IMR-90 (cell line): ENCODE measurements around the gene CSGALNACT2. TPM values are rescaled to one million over a fixed set of nuclear protein-coding genes. Genes with fewer than 3 reads are reported as not detected.

ENCODE experiments used
- ATAC-seq: fragments of 200-7000 bp; cut with Tn5 transposase; 2 replicates; pipeline ENCODE4 v1.9.1; 2020; ENCODE audit warnings: low read depth, mild to moderate bottlenecking, moderate library complexity
- BruUV-seq: library from RNA; stranded (reverse); fragments of 400-500 nt; replicated peaks from 2 replicates; lab custom pipeline; 2021; lab: Mats Ljungman, UMichigan
- CTCF ChIA-PET: fragments of 300-600 bp; formaldehyde crosslinking; extraction: SDS; loops from one replicate; lab custom pipeline; 2021; ENCODE audit warnings: antibody characterized with exemption; lab: Yijun Ruan, JAX
- POLR2A ChIA-PET: fragments of 300-600 bp; sonication (Branson Sonifier 250); formaldehyde crosslinking; loops from one replicate; lab custom pipeline; 2022; ENCODE audit warnings: antibody characterized with exemption; ENCODE audit not compliant: unreplicated experiment; lab: Charles Lee
- DNase-seq: peaks from one replicate; pipeline ENCODE4 v3.0.0; 2013
- H2AFZ ChIP-seq: replicated peaks from 2 replicates; pipeline ENCODE3; 2013; ENCODE audit warnings: low read length, mild to moderate bottlenecking; ENCODE audit not compliant: poor library complexity
- H2AK5ac ChIP-seq: 2 replicates; pipeline ENCODE4 v1.6.1; 2013; ENCODE audit warnings: low read depth, low read length, inconsistent platforms
- H2AK9ac ChIP-seq: replicated peaks from 2 replicates; pipeline ENCODE3; 2013; ENCODE audit warnings: mild to moderate bottlenecking, low read depth, low read length, moderate library complexity; ENCODE audit not compliant: poor library complexity
- H2BK120ac ChIP-seq: 2 replicates; pipeline ENCODE4 v1.6.1; 2013; ENCODE audit warnings: low read depth, low read length, inconsistent platforms
- H2BK15ac ChIP-seq: 3 replicates; pipeline ENCODE4 v1.6.1; 2013; ENCODE audit warnings: low read depth, low read length, inconsistent platforms
- H2BK20ac ChIP-seq: 2 replicates; pipeline ENCODE4 v1.6.1; 2013; ENCODE audit warnings: low read depth, mild to moderate bottlenecking, inconsistent platforms, low read length, moderate library complexity
- H2BK5ac ChIP-seq: 2 replicates; pipeline ENCODE4 v1.6.1; 2013; ENCODE audit warnings: mild to moderate bottlenecking, low read depth, low read length, inconsistent platforms; ENCODE audit not compliant: poor library complexity, severe bottlenecking
- H3K14ac ChIP-seq: replicated peaks from 2 replicates; pipeline ENCODE4 v1.6.1; 2013; ENCODE audit warnings: low read depth, low read length, inconsistent platforms
- H3K18ac ChIP-seq: 2 replicates; pipeline ENCODE4 v1.6.1; 2013; ENCODE audit warnings: low read depth, low read length, control low read depth
- H3K23ac ChIP-seq: 2 replicates; pipeline ENCODE4 v1.6.1; 2013; ENCODE audit warnings: low read depth, low read length, inconsistent platforms
- H3K27ac ChIP-seq: 2 replicates; pipeline ENCODE4 v1.5.1; 2013; ENCODE audit warnings: mild to moderate bottlenecking, control low read depth, low read length; ENCODE audit not compliant: insufficient read depth
- H3K27me3 ChIP-seq: 2 replicates; pipeline ENCODE4 v1.6.1; 2013; ENCODE audit warnings: low read length; ENCODE audit not compliant: control insufficient read depth, insufficient read depth
- H3K36me3 ChIP-seq: 2 replicates; pipeline ENCODE4 v1.6.1; 2013; ENCODE audit warnings: low read length, mixed read lengths; ENCODE audit not compliant: control insufficient read depth, insufficient read depth
- H3K4ac ChIP-seq: 2 replicates; pipeline ENCODE4 v1.6.1; 2013; ENCODE audit warnings: low read depth, low read length, inconsistent platforms
- H3K4me1 ChIP-seq: 2 replicates; pipeline ENCODE4 v1.6.1; 2013; ENCODE audit warnings: low read length, mixed read lengths; ENCODE audit not compliant: control insufficient read depth, insufficient read depth
- H3K4me2 ChIP-seq: 2 replicates; pipeline ENCODE4 v1.6.1; 2013; ENCODE audit warnings: low read depth, mild to moderate bottlenecking, control low read depth, low read length, moderate library complexity
- H3K4me3 ChIP-seq: 2 replicates; pipeline ENCODE4 v1.5.1; 2013; ENCODE audit warnings: low read depth, mild to moderate bottlenecking, control low read depth, low read length, moderate library complexity; ENCODE audit not compliant: insufficient read depth
- H3K56ac ChIP-seq: 2 replicates; pipeline ENCODE4 v1.6.1; 2013; ENCODE audit warnings: low read length, inconsistent platforms; ENCODE audit not compliant: insufficient read depth; ENCODE audit errors: extremely low read depth
- H3K79me1 ChIP-seq, 2 experiments: 2 replicates each; pipeline ENCODE4 v1.6.1; 2013; ENCODE audit warnings: low read length in 2 of 2, inconsistent platforms in 1 of 2, low read depth in 1 of 2
- H3K9ac ChIP-seq: 2 replicates; pipeline ENCODE4 v1.6.1; 2013; ENCODE audit warnings: low read depth, low read length, control low read depth
- H3K9me1 ChIP-seq: 2 replicates; pipeline ENCODE4 v1.6.1; 2013; ENCODE audit warnings: low read length, inconsistent platforms; ENCODE audit not compliant: insufficient read depth
- H3K9me3 ChIP-seq: 2 replicates; pipeline ENCODE4 v1.6.1; 2013; ENCODE audit warnings: low read length; ENCODE audit not compliant: control insufficient read depth, insufficient read depth
- H4K20me1 ChIP-seq: 2 replicates; pipeline ENCODE4 v1.6.1; 2013; ENCODE audit warnings: low read length, inconsistent platforms; ENCODE audit not compliant: insufficient read depth
- H4K5ac ChIP-seq: 2 replicates; pipeline ENCODE4 v1.6.1; 2013; ENCODE audit warnings: mild to moderate bottlenecking, low read depth, low read length, control low read depth
- H4K8ac ChIP-seq, 2 experiments: 2 replicates each; pipeline ENCODE4 v1.6.1; 2013; ENCODE audit warnings: low read depth in 2 of 2, low read length in 2 of 2, control low read depth in 1 of 2, inconsistent platforms in 1 of 2
- H4K91ac ChIP-seq: 2 replicates; pipeline ENCODE4 v1.6.1; 2013; ENCODE audit warnings: low read depth, low read length, inconsistent platforms; ENCODE audit not compliant: insufficient read depth
- BHLHE40 ChIP-seq: fragments of 150-350 bp; IDR thresholded peaks from 2 replicates; pipeline ENCODE4 v1.6.1; 2016; ENCODE audit warnings: mild to moderate bottlenecking, low read depth, low read length
- CEBPB ChIP-seq: IDR thresholded peaks from 2 replicates; pipeline ENCODE4 v1.6.1; 2012; ENCODE audit warnings: low read depth, low read length, improper control_type of control experiment
- CHD1 ChIP-seq: IDR thresholded peaks from 2 replicates; pipeline ENCODE4 v1.6.1; 2012; ENCODE audit warnings: low read depth, low read length, improper control_type of control experiment
- CTCF ChIP-seq: conservative IDR thresholded peaks from 2 replicates; pipeline ENCODE4 v1.5.1; 2012; ENCODE audit warnings: mild to moderate bottlenecking, low read depth, low read length, improper control_type of control experiment
- ELK1 ChIP-seq: fragments of 150-350 bp; IDR thresholded peaks from 2 replicates; pipeline ENCODE4 v1.6.1; 2016; ENCODE audit warnings: low read depth, mild to moderate bottlenecking, low read length, moderate library complexity, borderline replicate concordance
- FOS ChIP-seq: fragments of 150-350 bp; IDR thresholded peaks from 2 replicates; pipeline ENCODE4 v1.6.1; 2016; ENCODE audit warnings: low read depth, low read length
- MAFK ChIP-seq: IDR thresholded peaks from 2 replicates; pipeline ENCODE4 v1.6.1; 2012; ENCODE audit warnings: low read depth, low read length, improper control_type of control experiment
- MAZ ChIP-seq: IDR thresholded peaks from 2 replicates; pipeline ENCODE4 v1.6.1; 2012; ENCODE audit warnings: low read depth, mild to moderate bottlenecking, low read length, improper control_type of control experiment, moderate library complexity, borderline replicate concordance
- MXI1 ChIP-seq: IDR thresholded peaks from 2 replicates; pipeline ENCODE4 v1.6.1; 2012; ENCODE audit warnings: low read depth, mild to moderate bottlenecking, low read length, moderate library complexity, borderline replicate concordance
- NFE2L2 ChIP-seq: fragments of 150-350 bp; IDR thresholded peaks from 2 replicates; pipeline ENCODE4 v1.6.1; 2016; ENCODE audit warnings: low read depth, mild to moderate bottlenecking, low read length
- POLR2A ChIP-seq: IDR thresholded peaks from 2 replicates; pipeline ENCODE4 v1.6.1; 2012; ENCODE audit warnings: mild to moderate bottlenecking, low read depth, low read length
- RAD21 ChIP-seq: IDR thresholded peaks from 2 replicates; pipeline ENCODE4 v1.6.1; 2012; ENCODE audit warnings: low read length, improper control_type of control experiment
- RCOR1 ChIP-seq: IDR thresholded peaks from 2 replicates; pipeline ENCODE4 v1.6.1; 2012; ENCODE audit warnings: mild to moderate bottlenecking, low read length, improper control_type of control experiment; ENCODE audit not compliant: insufficient replicate concordance
- RFX5 ChIP-seq: IDR thresholded peaks from 2 replicates; pipeline ENCODE4 v1.8.0; 2012; ENCODE audit warnings: low read depth, mild to moderate bottlenecking, low read length, moderate library complexity
- SMC3 ChIP-seq: fragments of 150-350 bp; IDR thresholded peaks from 2 replicates; pipeline ENCODE4 v1.6.1; 2016; ENCODE audit warnings: low read depth, mild to moderate bottlenecking, antibody characterized with exemption, low read length, moderate library complexity
- USF2 ChIP-seq: fragments of 150-350 bp; IDR thresholded peaks from 2 replicates; pipeline ENCODE4 v1.6.1; 2017; ENCODE audit warnings: mild to moderate bottlenecking, antibody characterized with exemption, low read length, low read depth
- WGBS, 2 experiments: methylation state at CpG; one replicate each; pipeline versions ENCODE4 v1.1.5 to v1.1.7; 2013; ENCODE audit warnings: missing lambda C conversion rate in 2 of 2; ENCODE audit not compliant: insufficient read length in 1 of 2; ENCODE audit errors: extremely low coverage in 2 of 2; 5-methylcytosine and 5-hydroxymethylcytosine counted together
- dilution Hi-C: fragments of 300-500 bp; cut with HindIII; formaldehyde crosslinking; loops from one replicate; pipeline ENCODE4 v1.14.3; 2018; ENCODE audit warnings: low sequenced_read_pairs; ENCODE audit not compliant: unreplicated experiment
- in situ Hi-C: fragments of 300-500 bp; cut with MboI; formaldehyde crosslinking; loops from 3 replicates; pipeline ENCODE4 v1.14.3; 2019; ENCODE audit warnings: low sequenced_read_pairs, inconsistent platforms, mixed read lengths
- intact Hi-C: fragments of 100-400 bp; cut with micrococcal nuclease; formaldehyde crosslinking; loops from 2 replicates; pipeline ENCODE4 v1.10.0; 2022
- polyA plus RNA-seq, 3 experiments: library from polyadenylated mRNA; depleted of rRNA; stranded (reverse); fragments of >200 nt; gene quantifications; 2 replicates each; pipeline ENCODE4 v1.2.3, GENCODE V29; 2012; ENCODE audit warnings: low replicate concordance in 1 of 3
- total RNA-seq: library from RNA; depleted of rRNA; stranded (reverse); fragments of >200 nt; gene quantifications from 2 replicates; pipeline ENCODE4 v1.2.3, GENCODE V29; 2012

Gene CSGALNACT2
- total and polyA plus RNA-seq, 2 of the 4 experiments (the other 2 are of a cell fraction) = 6.5 to 13.1 TPM

GRCh38 chr10:43199088-43199683 is 60.9 kb downstream of the CSGALNACT2 start:
- H3K36me3 ChIP-seq = no peaks in the 10 kb centered on the region
- no peaks in the 10 kb centered on the region for H3K9me1 ChIP-seq
- dilution Hi-C loops = no loop called here
- no peak overlapping the region for H3K4ac ChIP-seq
- ChIA-PET POLR2A (no interaction called here), CTCF (no interaction called here)
- H3K4me3 ChIP-seq = no peak overlapping the region
- H4K5ac ChIP-seq = no peak overlapping the region
- H3K27me3 ChIP-seq = no peaks in the 10 kb centered on the region; the same call in 1 of the 2 replicates
- ATAC-seq = no peak
- H2AFZ ChIP-seq = no peak overlapping the region
- no peak overlapping the region for H3K23ac ChIP-seq
- no peak overlapping the region for H3K27ac ChIP-seq
- no peak overlapping the region for H2AK5ac ChIP-seq
- H2BK20ac ChIP-seq = no peak overlapping the region
- WGBS, 2 experiments = 94% methylated on average over 7 of the region's 16 CpGs; no CpG with 5 or more reads in 1 of the 2 experiments
- no peak overlapping the region for H3K4me2 ChIP-seq
- TF ChIP-seq MAFK (no peak), FOS (no peak), USF2 (no peak), ELK1 (no peak), SMC3 (no peak), RAD21 (no peak), CTCF (no peak), CHD1 (no peak), POLR2A (no peak), MAZ (no peak), BHLHE40 (no peak), RFX5 (no peak), CEBPB (no peak), MXI1 (no peak), RCOR1 (no peak), NFE2L2 (no peak)
- H3K56ac ChIP-seq = no peak overlapping the region
- no peak overlapping the region for H2AK9ac ChIP-seq
- no peak overlapping the region for H3K9ac ChIP-seq
- intact Hi-C loops = no loop called here
- no peak for DNase-seq
- no peaks in the 10 kb centered on the region for H3K9me3 ChIP-seq
- H2BK5ac ChIP-seq = no peak overlapping the region
- H2BK15ac ChIP-seq = no peak overlapping the region
- H3K14ac ChIP-seq = no peak overlapping the region
- no peak overlapping the region for H4K91ac ChIP-seq
- H3K79me1 ChIP-seq = no peaks in the 10 kb centered on the region
- in situ Hi-C loops = no loop called here
- BruUV-seq = no TSS peak
- H4K8ac ChIP-seq = no peak overlapping the region
- no peak overlapping the region for H3K18ac ChIP-seq
- no peak overlapping the region for H2BK120ac ChIP-seq
- H3K4me1 ChIP-seq = no peaks in the 10 kb centered on the region; the same call in 1 of the 2 replicates
- no peaks in the 10 kb centered on the region; the same call in 1 of the 2 replicates for H4K20me1 ChIP-seq
